GM19397 (cell line): ENCODE measurements around the gene MAP3K14.

Experiments used
- ATAC-seq: cut with Tn5 transposase; IDR thresholded peaks from one replicate; pipeline ENCODE4 v1.9.1; 2021; ENCODE audit warnings: mild to moderate bottlenecking, moderate library complexity; ENCODE audit not compliant: unreplicated experiment

The MAP3K14 gene

DNA sequence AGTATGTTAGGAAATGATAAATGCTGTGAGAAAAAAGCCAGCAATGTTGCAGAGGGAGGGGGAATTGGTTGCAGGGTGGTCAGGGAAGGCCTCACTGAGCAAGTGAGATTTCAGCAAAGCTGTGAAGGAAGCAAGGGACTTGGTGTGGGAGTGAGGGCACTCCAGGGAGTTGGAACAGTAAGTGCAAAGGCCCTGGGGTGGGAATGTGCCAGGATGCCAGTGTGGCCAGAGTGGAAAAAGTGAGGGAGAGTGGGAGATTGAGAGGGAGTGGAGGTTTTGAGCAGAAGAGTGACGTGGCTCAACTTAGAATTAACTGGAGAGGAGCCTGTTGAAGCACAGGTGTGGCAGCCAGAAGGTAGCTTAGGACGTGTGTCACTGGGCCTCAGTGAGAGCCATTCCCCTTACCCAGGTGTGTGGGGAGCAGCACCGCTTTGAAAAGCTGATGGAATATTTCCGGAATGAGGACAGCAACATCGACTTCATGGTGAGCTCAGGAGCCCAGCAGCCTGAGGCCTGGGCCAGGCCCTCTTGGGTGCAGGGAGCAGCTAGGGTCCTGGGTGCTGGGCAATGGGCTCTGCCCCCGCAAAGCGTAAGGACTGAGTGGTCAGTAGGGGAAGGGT is 78.6 kb downstream of the MAP3K14 start:
- no peak for ATAC-seq

DNA sequence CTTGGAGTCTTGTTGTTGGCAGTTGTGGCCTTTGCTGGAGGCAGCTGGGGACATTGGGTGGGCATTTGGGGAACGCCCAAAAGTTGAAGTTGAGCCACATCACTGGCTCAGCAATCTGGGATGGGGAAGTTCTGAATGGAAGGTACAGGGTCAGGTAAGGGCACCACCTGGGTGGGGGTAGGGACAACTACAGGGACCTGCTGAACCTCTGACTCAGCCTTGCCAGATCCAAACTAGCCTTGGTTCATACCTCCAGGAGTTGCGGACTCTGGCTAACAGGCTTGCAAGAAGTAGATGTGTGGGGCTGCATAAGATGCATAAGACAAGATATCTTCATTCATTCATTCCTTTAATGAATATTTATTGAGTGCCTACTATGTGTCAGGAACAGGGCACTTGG is 79.1 kb downstream of the MAP3K14 start:
- no peak for ATAC-seq

- ATAC-seq = no peak
Observed at GRCh38 chr17:45236282-45236606, 80.6 kb downstream of the MAP3K14 start.

DNA sequence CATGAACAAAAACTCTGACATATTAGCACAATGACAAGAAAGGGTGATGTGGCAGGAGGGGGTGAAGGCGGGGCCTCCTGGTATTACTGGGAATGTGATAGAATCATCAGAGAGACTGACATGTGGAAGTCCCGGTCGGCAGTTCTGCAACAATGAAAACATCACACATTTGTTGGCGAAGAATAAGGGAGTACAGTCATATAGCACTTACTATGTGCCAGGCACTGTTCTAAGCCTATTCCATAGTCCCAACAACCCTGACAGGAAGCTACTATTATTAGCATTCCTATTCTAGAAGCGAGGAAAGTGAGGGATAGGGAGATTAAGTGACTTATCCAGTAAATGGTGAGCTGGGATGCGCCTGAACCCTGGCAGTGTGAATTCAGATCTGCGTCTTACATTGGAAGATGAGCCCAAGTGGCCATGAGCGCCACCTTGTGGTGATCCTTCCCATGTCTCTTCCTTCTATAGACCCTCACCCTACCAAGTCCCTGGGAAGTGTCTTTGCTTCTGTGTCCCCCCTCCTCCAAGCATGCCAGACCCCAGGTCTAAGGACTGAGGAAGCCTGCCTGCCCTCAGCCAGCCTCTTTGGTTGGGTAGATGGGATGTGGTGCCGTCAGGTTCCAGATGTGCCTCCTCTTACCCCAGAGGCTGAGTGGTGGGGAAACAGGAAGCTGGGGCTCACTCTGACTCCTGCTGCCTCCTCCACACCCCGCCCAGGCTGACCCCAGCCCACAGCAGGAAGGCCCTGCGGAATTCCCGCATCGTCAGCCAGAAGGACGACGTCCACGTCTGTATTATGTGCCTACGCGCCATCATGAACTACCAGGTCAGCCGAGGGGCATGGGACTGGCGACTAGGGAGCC is 81.2 kb downstream of the MAP3K14 start:
- no peak for ATAC-seq

GRCh38 chr17:45234641-45235415 is 82.0 kb downstream of the MAP3K14 start:
- no peak for ATAC-seq

DNA sequence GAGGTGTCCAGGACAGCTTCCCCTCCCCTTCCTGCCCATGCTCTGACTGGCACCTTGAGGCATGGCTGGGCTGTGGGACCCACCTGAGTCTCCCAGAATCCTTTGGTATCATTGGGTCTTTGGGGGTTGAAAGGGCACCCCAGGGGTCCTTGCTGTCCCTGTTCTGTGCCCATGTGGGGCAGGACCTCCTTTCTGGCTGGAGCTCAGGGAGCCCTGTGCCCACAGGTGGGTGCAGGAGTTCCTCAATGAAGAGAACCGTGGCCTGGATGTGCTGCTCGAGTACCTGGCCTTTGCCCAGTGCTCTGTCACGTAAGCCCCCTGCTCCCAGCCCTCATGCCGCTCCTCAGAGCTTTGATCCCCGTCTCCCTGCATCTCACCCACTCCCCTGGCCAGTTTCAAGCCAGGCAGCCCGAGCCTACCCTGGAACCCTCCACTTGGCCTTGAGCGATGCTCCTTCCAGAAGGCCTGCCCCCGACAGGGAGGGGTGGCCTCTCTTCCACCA is 83.3 kb downstream of the MAP3K14 start:
- no peak for ATAC-seq

GRCh38 chr17:45232514-45233422 is 84.1 kb downstream of the MAP3K14 start:
- ATAC-seq = no peak

DNA sequence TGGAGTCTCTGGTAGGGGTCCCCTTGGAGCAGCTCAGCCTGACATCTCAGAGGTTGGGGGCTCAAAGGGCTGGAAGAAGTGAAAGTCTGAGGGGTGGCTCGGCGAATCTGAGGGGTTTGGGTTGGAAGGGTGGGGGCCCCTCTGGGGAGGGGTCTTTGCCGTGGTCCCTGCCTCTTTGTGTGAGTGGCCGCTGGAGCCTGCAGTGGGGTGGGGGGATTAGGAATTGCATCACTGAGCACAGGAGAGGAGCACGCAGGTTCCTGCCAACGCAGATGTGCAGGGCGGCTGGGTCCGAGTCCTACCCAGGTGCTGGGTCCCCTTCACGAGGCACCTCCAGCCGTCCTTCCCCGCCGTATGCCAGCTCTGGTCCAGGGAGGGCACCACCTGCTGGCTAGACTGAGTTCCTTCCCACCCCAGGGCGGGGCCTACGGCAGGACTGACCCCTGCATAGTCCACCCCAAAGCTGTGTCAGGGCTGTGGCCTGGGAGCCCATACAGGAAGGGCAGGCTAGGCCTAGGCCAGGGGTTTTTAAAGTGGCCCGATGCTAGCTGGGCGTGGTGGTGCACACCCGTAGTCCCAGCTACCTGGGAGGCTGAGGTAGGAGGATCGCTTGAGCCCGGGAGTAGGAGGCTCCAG is 85.2 kb downstream of the MAP3K14 start:
- ATAC-seq = no peak

- ATAC-seq = no peak
Observed at GRCh38 chr17:45230787-45231480, 85.9 kb downstream of the MAP3K14 start.

DNA sequence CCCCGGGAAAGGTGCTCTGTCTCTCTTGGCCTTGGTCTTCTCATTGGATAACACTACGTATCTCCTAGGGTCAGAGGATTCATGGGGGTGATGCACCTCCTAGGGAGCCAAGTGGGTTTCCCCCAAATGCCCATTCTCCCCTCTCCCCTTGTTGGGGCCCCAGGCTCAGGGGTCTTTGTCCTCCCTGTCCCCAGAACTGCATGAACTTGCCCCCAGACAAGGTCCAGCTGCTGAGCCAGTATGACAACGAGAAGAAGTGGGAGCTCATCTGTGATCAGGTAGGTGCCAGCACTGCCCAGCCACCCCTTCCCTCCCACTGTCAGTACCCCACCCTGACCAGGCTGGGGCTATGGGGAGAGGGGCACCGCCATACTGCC is 86.4 kb downstream of the MAP3K14 start:
- ATAC-seq = no peak

- ATAC-seq = no peak
Observed at GRCh38 chr17:45229681-45230409, 87.0 kb downstream of the MAP3K14 start.

DNA sequence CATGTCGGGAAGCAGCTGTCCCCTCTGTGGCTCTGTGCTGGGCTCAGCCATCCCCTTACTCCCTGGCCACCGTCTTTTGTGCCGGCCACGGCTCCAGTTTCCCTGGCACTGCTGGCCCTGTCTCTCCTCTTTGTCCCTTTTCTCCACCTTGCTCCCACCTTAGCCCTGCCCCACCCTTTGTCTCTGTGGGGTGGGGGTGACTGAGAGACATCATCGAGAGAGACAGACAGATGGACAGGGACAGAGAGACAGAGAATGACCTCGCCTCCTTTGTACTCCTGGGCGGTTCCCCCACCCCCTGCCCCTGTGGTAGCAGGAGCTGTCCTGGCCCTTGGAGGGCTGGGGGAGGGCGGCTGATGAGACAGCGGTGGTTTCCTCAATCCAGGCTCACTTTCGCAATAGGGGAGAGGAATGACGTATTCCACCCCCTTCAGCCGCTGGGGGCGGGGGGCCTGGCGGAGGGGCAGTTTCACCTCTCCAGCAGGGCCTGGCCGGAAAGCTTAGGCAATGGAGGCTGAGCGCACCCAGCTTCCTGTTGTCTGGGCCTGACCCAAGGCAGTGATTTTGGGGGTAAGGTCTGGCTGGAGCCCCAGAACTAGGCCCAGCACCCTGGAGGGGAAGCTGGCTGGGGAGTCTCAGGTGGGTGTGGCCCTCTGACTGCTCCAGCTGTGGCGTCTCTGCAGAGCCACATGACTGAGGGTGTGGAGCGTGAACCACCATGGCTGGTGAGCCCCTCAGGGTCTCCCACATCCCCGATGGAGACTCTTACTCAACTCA is 87.9 kb downstream of the MAP3K14 start:
- no peak for ATAC-seq

DNA sequence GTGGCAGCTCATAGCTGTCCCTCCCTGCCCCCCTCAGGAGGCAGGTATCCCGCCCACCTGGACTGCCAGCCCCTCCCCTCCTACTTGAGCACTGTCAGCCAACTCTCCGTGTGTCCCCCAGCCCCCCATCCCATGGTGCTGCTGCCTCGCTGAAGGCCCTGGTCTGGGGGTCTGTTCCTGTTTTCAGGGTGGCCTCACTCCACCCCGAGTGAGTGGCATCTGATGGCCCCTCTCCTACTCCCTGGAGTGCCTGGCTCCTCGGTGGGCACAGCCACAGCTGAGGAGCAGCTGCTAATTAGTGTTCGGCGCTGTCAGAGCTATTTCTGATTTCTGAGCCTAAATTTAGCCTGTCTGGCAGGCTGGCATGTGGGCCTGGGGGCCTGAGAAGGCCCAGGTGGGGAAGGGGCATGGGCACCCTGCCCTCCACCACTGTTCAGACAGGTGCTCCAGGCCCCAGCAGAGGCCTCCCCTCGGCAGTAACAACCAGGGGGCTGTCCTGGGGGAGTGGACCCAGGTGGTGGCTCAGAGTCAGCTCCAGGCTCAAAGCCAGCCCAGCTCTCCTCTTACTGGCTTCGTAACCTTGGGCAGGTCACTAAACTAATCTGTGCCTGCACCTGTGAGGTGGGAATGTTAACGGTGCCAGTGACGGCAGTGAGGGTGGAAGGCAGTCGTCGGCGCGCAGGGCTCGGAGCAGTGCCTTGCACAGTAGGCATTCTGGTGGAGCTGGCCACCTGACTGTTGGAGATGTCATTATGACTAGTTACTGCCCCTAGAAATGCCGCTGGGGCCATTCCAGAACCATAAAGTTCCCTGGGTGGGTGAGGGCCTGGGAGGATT is 88.7 kb downstream of the MAP3K14 start:
- no peak for ATAC-seq

- ATAC-seq = no peak
Observed at GRCh38 chr17:45227101-45227925, 89.5 kb downstream of the MAP3K14 start.

GRCh38 chr17:45226576-45226975 is 90.2 kb downstream of the MAP3K14 start:
- ATAC-seq = no peak

DNA sequence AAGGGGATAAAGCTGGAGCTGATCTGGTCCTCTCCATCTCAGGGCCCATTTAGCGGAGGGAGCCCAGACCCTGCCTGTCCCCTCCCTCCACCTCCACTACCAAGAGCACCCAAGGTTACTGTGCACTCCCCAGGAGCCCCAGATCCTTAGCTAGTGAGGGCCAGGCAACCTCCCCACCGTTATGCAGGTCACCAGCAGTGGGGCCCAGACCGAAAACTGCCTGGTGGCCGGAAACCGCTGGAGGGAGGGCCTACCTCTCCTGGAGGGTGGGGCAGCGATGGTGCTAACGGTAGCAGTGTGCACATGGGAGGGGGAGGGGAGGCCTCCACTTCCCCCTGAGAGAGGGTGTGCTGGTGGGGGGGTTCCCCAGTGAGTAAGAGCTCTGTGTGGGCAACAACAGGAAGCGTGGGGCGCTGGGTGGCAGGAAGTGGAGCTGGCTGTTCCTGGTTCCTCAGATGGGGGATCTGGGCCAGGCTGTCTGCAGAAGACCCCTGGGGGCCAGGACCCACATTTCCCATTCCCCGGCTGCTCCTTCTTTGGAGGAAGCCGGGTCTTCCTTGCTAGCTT is 90.8 kb downstream of the MAP3K14 start:
- peak; percentile 35 for ATAC-seq
